Activated CD4-positive, alpha-beta T cell treated with anti-CD3 and anti-CD28 coated beads, Interleukin-2, amount 10 ng/mL, durations not matched to agents 24 days and 14 days (primary cell): ENCODE data around the gene CASQ1. TPM values are rescaled to one million over a fixed set of nuclear protein-coding genes. Genes with fewer than 3 reads are reported as not detected.
A peak's percentile ranks its signal among the peaks of the same experiment; 100 is the strongest.

Source experiments
- DNase-seq: peaks from one replicate; pipeline ENCODE4 v3.0.0; 2022
- H3K27ac Mint-ChIP-seq: one replicate; pipeline ENCODE4 v1.8.0; 2022; ENCODE audit warnings: mild to moderate bottlenecking, mixed read lengths
- H3K27me3 Mint-ChIP-seq: one replicate; pipeline ENCODE4 v1.8.0; 2022; ENCODE audit warnings: mixed read lengths
- H3K36me3 Mint-ChIP-seq: one replicate; pipeline ENCODE4 v1.8.0; 2022; ENCODE audit warnings: low read depth, mild to moderate bottlenecking, mixed read lengths
- H3K4me1 Mint-ChIP-seq: one replicate; pipeline ENCODE4 v1.8.0; 2021; ENCODE audit warnings: mixed read lengths
- H3K4me3 Mint-ChIP-seq: one replicate; pipeline ENCODE4 v1.8.0; 2022; ENCODE audit warnings: mild to moderate bottlenecking, moderate library complexity, mixed read lengths
- H3K9me3 Mint-ChIP-seq: one replicate; pipeline ENCODE4 v1.8.0; 2021; ENCODE audit warnings: mixed read lengths
- intact Hi-C: fragments of 100-400 bp; cut with micrococcal nuclease; formaldehyde crosslinking; loops from one replicate; pipeline ENCODE4 v1.15.1; 2023
- total RNA-seq: library from RNA; stranded (reverse); gene quantifications from 2 replicates; pipeline ENCODE4 v1.2.3, GENCODE V29; 2022

CASQ1 gene
- total RNA-seq, 1 donor from 2014 or later, result not detected

DNA sequence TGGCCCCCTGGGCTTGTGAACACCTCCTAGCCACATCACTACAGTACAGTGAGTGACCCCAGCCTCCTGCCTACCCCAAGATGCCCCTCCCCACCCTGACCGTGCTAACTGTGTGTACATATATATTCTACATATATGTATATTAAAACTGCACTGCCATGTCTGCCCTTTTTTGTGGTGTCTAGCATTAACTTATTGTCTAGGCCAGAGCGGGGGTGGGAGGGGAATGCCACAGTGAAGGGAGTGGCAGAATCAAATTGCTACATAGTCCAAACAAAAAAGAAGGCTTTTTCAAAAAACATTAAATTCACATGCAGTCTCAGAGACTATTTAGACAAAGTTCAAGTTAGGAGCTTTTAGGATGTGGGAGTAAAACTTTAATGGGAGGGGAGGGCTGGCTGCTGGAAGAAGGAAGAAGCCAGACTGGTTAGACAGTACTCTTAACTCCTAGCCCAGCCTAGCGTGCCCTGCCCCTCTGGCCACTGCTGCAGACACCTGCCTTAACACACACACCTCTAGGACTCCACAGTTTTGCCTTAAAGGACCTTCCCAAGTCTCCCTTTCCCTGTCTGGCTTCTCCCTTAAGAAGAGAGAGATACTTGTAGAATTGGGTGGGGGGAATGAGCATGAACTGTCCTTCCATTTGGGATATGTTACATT is 24.2 kb downstream of the CASQ1 start:
- Mint-ChIP-seq H3K27me3 (no peaks in the 10 kb centered on the region), H3K4me3 (no peak overlapping the region), H3K36me3 (peaks cover 63% of the 10 kb centered on the region), H3K27ac (no peak overlapping the region), H3K4me1 (peaks cover 8% of the 10 kb centered on the region), H3K9me3 (no peaks in the 10 kb centered on the region)
- intact Hi-C loops, result no loop called here
- DNase-seq, result no peak

DNA sequence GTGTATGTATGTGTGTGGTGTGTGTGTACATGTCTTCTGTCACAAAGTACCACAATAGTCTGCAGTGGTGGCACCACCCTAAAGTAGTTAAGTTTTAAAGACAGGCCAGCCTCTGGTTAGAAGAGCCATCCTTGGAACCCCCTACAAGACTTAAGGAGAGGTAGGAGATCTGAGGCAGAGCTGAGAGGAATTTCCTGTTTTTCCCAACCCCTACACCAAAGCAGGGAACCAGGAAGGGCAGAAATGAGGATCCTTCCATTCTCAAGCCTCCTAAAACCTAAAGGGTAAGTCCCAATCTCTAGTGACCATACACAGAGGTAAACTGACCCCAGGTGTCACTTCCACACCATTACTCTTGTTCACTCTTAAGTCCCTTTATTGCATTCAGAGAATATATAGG is 25.9 kb downstream of the CASQ1 start:
- H3K4me3 Mint-ChIP-seq, result no peak overlapping the region
- H3K4me1 Mint-ChIP-seq, result no peaks in the 10 kb centered on the region
- H3K9me3 Mint-ChIP-seq, result no peaks in the 10 kb centered on the region
- no peak overlapping the region for H3K27ac Mint-ChIP-seq
- peaks cover 68% of the 10 kb centered on the region for H3K36me3 Mint-ChIP-seq
- H3K27me3 Mint-ChIP-seq, result no peaks in the 10 kb centered on the region
- DNase-seq, result no peak
- intact Hi-C loops, result no loop called here

DNA sequence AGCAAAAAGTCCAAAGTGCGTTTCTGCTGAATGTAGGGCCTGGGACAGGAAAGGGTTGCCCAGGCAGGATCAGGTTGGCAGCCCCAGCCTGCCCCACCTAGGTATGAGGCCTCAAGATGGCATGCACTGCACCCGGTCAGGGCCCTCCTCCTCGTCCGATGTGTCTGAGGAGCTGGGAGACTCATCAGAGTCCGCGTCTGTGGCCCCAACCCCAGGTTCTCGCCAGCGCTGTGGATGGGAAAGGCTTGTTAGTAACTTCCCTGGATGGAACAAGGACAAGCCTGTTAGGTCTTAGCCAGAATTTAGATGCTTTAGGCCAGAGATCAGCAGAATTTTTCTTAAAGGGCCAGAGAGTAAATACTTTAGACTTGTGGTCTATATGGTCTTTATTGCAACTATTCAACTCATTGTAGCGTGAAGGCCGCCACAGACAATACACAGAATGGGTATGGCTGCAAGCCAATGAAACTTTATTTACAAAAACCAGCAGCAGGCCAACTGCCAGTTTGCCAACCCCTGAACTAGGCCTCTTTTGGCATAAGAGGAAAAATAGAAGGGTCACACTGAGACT is 27.2 kb downstream of the CASQ1 start:
- DNase-seq, result no peak
- no peak overlapping the region for H3K4me3 Mint-ChIP-seq
- no peaks in the 10 kb centered on the region for H3K4me1 Mint-ChIP-seq
- intact Hi-C loops, result no loop called here
- H3K36me3 Mint-ChIP-seq, result peaks cover 64% of the 10 kb centered on the region
- no peaks in the 10 kb centered on the region for H3K27me3 Mint-ChIP-seq
- no peak overlapping the region for H3K27ac Mint-ChIP-seq
- H3K9me3 Mint-ChIP-seq, result no peaks in the 10 kb centered on the region

DNA sequence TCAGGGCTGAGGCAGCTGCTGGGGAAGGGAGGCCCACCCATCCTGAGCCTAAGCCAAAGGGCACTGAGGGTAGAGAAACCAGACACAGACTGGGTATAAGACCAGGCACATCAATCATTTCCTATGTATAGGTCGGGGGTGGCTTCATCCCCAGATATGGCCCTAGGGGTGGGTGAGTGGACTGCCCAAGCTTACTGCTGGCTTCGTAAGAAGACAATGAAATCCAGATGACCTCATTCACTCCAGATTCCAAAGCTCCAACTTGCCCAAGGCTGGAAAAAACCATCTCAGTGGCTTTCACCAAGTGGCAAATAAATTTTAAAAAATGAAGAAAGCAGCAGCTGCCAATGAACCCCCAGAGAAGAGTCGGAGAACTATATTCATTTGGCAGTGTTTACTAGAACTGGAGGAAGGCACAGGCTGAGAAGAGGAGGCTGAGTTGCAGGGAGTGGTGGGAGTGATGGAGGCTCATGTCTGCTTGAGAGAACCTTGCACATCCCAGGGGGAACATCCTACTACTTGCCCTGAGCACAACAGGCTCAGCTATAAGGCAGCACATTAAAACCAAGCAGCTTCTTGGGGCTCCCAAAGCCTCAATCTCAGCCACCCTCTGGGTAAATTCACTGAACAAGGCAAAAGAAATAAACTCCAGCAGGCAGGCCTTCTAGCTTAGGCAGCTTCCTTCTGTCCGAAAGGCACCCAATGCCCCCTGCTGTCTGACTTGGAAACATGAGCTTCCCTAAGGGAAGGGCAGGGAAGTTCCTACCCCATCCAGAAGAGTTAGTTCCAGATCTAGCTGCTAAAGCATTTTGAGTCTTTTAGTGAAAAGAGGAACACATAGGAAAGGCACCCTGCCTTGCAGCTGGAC is 28.9 kb downstream of the CASQ1 start:
- H3K36me3 Mint-ChIP-seq, result peaks cover 63% of the 10 kb centered on the region
- H3K27me3 Mint-ChIP-seq, result no peaks in the 10 kb centered on the region
- DNase-seq, result no peak
- no peak overlapping the region for H3K4me3 Mint-ChIP-seq
- H3K9me3 Mint-ChIP-seq, result no peaks in the 10 kb centered on the region
- no peaks in the 10 kb centered on the region for H3K4me1 Mint-ChIP-seq
- no peak overlapping the region for H3K27ac Mint-ChIP-seq
- intact Hi-C loops, result no loop called here

DNA sequence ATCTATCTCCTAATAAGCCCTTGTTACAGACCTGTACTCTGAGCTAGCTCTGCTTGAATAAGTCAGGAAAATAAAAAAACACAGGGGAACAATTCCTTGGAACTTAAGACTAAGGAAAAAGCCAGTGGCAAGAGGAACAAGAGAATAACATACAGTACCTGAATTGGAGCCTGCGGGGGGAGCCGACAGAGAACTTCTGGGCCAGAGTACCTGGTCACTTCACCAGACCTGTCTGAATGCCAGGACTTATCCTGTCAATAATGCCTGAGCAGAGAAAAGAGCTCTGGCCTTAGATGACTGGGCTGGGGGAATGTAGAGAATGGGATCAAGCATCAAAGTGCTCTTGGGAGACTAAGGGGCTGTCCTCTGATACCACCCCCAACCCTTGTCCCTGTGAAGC is 29.9 kb downstream of the CASQ1 start:
- intact Hi-C loops, result no loop called here
- H3K27ac Mint-ChIP-seq, result no peak overlapping the region
- H3K9me3 Mint-ChIP-seq, result no peaks in the 10 kb centered on the region
- H3K4me3 Mint-ChIP-seq, result no peak overlapping the region
- H3K4me1 Mint-ChIP-seq, result no peaks in the 10 kb centered on the region
- peaks cover 67% of the 10 kb centered on the region for H3K36me3 Mint-ChIP-seq
- no peaks in the 10 kb centered on the region for H3K27me3 Mint-ChIP-seq
- no peak for DNase-seq

DNA sequence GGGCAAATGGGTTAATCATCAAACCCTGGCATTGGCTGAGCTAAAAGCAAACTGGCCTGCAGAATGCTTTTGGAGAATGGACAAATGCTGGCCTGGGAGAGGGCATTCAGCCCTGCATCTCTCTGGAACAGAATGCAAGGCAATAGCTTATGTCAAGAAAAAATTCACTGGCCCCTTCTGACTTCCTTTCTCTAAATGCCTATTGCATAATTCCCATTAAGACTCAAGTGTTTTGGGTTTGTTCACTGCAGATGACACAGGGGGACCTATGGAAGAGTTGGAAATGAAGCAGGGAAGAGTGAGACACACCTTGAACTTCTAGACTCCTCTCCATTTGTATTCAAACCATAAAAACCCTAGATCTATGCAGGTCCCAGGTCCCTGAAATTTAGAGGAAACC is 30.7 kb downstream of the CASQ1 start:
- H3K27me3 Mint-ChIP-seq, result no peaks in the 10 kb centered on the region
- H3K36me3 Mint-ChIP-seq, result peaks cover 62% of the 10 kb centered on the region
- H3K4me3 Mint-ChIP-seq, result no peak overlapping the region
- no peak for DNase-seq
- intact Hi-C loops, result no loop called here
- H3K4me1 Mint-ChIP-seq, result no peaks in the 10 kb centered on the region
- H3K27ac Mint-ChIP-seq, result no peak overlapping the region
- no peaks in the 10 kb centered on the region for H3K9me3 Mint-ChIP-seq

DNA sequence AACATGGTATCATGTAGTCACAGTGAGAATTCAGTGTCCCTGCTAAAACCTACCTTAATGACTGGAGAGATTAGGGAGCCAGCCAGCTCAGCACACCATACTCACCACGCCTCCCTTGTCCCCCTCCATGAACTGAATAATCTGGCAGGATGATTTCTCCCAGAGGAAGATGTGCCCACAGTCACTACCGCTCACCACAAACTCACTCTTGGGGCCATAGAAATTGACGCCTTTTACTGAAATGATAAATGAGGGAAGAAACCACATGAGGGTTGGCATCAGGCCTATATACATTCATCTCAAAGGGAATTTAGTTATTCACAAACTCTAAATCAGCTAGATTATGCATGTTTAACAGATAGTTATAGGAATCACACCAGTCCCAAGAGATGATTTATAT is 32.2 kb downstream of the CASQ1 start:
- no peak for DNase-seq
- Mint-ChIP-seq H3K27ac (no peak overlapping the region), H3K27me3 (no peaks in the 10 kb centered on the region), H3K9me3 (no peaks in the 10 kb centered on the region), H3K36me3 (peaks cover 53% of the 10 kb centered on the region), H3K4me1 (no peaks in the 10 kb centered on the region), H3K4me3 (no peak overlapping the region)
- intact Hi-C loops, result no loop called here

DNA sequence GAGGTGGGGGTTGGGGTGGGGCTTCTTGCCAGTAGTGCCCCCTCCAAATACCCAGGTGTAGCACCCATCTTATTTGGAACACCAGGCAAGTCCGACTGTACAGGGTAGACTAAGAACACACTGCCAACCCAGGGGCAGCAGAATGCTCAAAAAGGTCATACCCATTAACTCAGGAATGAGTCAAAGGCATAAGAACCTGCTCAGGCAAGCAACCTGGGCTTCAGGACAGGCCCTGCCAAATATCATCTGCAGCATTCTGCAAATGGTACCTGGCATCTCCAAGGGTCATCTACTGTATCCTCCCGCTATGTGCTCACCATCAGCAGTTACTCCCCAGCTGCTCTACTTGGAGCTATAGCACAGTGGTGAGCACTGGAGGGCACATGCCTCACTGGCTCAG is 34.2 kb downstream of the CASQ1 start:
- Mint-ChIP-seq H3K27ac (no peak overlapping the region), H3K4me1 (no peaks in the 10 kb centered on the region), H3K4me3 (no peak overlapping the region), H3K27me3 (no peaks in the 10 kb centered on the region), H3K9me3 (no peaks in the 10 kb centered on the region), H3K36me3 (peaks cover 57% of the 10 kb centered on the region)
- intact Hi-C loops, result loop anchor here (5.0 kb wide), 1 partner anchor 32 kb away; the partner anchor contains the start of gene CASQ1
- DNase-seq, result no peak

DNA sequence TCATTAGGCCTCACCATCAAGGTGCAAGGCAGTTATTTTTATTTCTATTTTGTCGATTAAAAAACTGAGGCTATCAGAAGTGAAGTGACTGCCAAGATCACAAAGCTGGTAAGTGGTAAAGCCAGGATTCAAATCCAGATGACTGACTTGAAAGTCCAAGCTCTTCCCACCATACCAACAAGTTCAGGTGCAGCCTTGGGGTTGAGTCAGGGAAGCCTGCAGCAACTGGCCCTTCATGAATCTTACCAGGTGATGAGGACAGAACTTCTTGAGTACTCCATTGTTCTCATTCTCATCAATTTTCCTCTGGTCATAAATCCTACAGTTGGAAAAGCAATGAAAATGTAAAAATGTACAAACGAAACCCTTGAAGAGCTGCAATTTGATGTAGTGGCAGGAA is 35.0 kb downstream of the CASQ1 start:
- H3K4me3 Mint-ChIP-seq, result no peak overlapping the region
- H3K9me3 Mint-ChIP-seq, result no peaks in the 10 kb centered on the region
- H3K36me3 Mint-ChIP-seq, result peaks cover 58% of the 10 kb centered on the region
- no peaks in the 10 kb centered on the region for H3K27me3 Mint-ChIP-seq
- no peak for DNase-seq
- no peak overlapping the region for H3K27ac Mint-ChIP-seq
- intact Hi-C loops, result loop anchor here (5.0 kb wide), 1 partner anchor 33 kb away; the partner anchor contains the start of gene CASQ1
- no peaks in the 10 kb centered on the region for H3K4me1 Mint-ChIP-seq

DNA sequence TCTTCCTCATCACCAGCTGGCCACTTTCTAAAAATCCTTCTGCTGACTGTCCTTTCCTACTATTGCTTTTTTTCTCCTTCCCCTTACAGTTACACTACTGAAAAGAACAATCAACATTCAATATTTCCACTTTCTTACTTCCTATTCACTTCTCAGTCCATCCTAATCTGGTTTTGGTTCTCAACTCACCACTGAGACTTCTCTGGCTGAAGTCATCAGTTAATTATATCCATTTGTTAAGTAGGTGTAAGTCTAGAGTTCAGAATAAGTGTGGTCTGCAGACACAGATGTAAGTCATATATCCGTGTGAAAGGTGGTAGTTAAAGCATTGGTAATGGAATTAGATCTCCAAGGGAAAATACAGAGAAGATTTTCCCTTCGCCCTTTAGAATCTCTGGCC is 36.2 kb downstream of the CASQ1 start:
- H3K36me3 Mint-ChIP-seq, result peaks cover 59% of the 10 kb centered on the region
- no peak overlapping the region for H3K4me3 Mint-ChIP-seq
- no peak overlapping the region for H3K27ac Mint-ChIP-seq
- intact Hi-C loops, result loop anchor here (5.0 kb wide), 1 partner anchor 34 kb away; the partner anchor contains the start of gene CASQ1
- no peaks in the 10 kb centered on the region for H3K4me1 Mint-ChIP-seq
- no peaks in the 10 kb centered on the region for H3K27me3 Mint-ChIP-seq
- no peak for DNase-seq
- no peaks in the 10 kb centered on the region for H3K9me3 Mint-ChIP-seq

DNA sequence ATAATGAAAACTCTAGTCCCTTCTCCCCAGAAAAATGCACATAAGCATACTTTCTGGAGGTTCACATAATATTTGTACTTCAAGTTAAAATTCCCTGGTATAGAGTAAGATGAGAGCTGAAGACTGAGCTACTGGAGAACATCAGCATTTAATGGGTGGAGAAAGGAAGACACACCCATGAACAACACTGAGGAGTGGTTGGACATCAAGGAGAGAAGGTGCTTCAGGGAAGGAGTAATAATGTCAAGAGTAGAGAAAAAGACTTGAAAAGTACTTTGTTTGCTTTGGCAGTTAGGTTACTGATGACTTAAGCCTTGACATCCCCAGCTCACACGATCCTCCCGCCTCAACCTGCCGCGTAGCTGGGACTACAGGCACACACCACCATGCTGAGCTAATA is 36.7 kb downstream of the CASQ1 start:
- peaks cover 59% of the 10 kb centered on the region for H3K36me3 Mint-ChIP-seq
- peak overlapping the region; percentile 17 for H3K27ac Mint-ChIP-seq
- H3K9me3 Mint-ChIP-seq, result no peaks in the 10 kb centered on the region
- no peak overlapping the region for H3K4me3 Mint-ChIP-seq
- no peak for DNase-seq
- no peaks in the 10 kb centered on the region for H3K27me3 Mint-ChIP-seq
- intact Hi-C loops, result loop anchor here (5.0 kb wide), 1 partner anchor 35 kb away; the partner anchor contains the start of gene CASQ1
- no peaks in the 10 kb centered on the region for H3K4me1 Mint-ChIP-seq

DNA sequence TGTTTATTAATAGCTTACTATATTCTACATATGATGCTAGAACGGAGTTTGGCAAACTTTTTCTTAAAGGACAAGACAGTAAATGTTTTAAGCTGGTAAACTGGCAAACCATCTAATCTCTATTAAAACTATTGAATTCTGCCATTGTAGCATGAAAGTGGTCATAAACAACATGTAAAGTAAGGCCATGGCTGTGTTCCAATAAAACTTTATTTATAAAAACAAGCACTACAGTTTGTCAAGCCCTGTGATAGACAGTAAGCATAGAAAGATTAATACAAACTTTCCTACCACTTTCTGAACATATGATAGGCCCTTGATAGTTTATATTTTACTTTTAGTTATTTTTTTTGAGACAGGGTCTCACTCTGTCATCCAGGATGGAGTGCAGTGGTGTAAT is 37.2 kb downstream of the CASQ1 start:
- DNase-seq, result no peak
- Mint-ChIP-seq H3K27ac (no peak overlapping the region), H3K9me3 (no peaks in the 10 kb centered on the region), H3K4me3 (no peak overlapping the region), H3K4me1 (no peaks in the 10 kb centered on the region), H3K36me3 (peaks cover 54% of the 10 kb centered on the region), H3K27me3 (no peaks in the 10 kb centered on the region)
- intact Hi-C loops, result loop anchor here (5.0 kb wide), 1 partner anchor 35 kb away; the partner anchor contains the start of gene CASQ1

DNA sequence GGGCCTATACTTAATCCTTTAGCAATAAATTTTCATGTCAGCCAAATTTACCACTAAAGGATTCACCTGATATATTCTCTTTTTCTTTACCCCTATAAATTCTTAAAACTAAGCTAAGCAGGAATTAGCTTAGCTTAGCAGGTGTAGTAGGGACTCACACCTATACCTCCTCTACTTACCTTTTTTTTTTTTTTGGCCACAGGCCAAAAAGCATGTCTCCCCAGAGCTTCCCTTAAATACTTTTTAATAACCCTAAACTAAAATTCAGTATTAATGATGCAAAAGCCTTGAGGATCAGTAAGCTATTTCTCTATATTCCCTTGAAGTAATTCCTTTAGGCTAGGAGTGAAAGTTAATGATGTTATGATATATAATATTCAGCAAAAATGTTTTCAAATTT is 38.1 kb downstream of the CASQ1 start:
- Mint-ChIP-seq H3K9me3 (no peaks in the 10 kb centered on the region), H3K27ac (no peak overlapping the region), H3K4me1 (no peaks in the 10 kb centered on the region), H3K4me3 (no peak overlapping the region), H3K36me3 (peaks cover 54% of the 10 kb centered on the region), H3K27me3 (no peaks in the 10 kb centered on the region)
- no peak for DNase-seq
- intact Hi-C loops, result loop anchor here (5.0 kb wide), 1 partner anchor 36 kb away; the partner anchor contains the start of gene CASQ1

DNA sequence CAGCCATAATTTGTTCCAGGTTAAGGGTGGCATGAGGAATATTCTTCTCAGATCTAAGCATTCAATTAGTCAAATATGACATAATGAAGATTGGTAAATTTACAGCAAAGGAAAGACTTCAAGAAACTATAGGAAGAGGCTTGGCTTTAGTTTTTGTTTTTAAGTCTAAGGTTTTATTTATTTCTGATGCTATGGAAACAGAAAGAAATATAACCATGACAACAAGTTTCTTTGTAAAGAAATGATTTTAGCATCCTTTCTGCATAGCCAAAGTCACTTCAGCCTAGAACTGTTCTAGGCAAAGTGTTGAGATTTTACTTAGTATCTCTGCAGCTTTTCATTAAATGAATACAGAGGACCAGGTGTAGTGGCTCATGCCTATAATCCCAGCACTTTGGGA is 42.5 kb downstream of the CASQ1 start:
- DNase-seq, result no peak
- Mint-ChIP-seq H3K4me1 (peaks cover 8% of the 10 kb centered on the region), H3K36me3 (peaks cover 57% of the 10 kb centered on the region), H3K27me3 (no peaks in the 10 kb centered on the region), H3K9me3 (no peaks in the 10 kb centered on the region), H3K27ac (no peak overlapping the region), H3K4me3 (no peak overlapping the region)
- intact Hi-C loops, result no loop called here
